ENCODE data around the gene UVRAG. TPM values are rescaled to one million over a fixed set of nuclear protein-coding genes. Genes with fewer than 3 reads are reported as not detected.
"Not testable (repeated sequence)": the region's sequence is repeated elsewhere in the genome, so short reads cannot be mapped to it uniquely, and the experiment has no call there.

Gene UVRAG
- total RNA-seq, 1 donor from 2014 or later = 14.1 TPM

GRCh38 chr11:75946531-75947530 lies 131.8 kb downstream of the UVRAG start:
- DNase-seq (ENCODE audit: low read depth) = peak; percentile 89

GRCh38 chr11:75949023-75949672 lies 134.1 kb downstream of the UVRAG start:
- no peak for DNase-seq (ENCODE audit: low read depth)

DNA sequence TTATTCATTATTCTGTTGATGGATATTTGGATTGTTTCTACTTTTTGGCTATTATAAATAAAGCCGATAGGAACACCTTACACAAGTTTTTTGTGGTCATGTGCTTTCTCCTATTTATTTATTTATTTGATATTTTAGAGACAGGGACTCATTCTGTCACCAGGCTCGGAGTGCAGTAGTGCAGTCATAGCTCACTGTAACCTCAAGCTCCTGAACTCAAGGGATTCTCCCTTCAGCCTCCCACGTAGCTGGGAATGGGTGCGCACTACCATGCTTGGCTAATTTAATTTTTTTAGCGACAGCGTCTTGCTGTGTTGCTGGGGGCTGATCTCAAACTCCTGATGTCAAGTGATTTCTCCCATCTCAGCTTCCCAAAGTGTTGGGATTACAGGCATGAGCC lies 135.1 kb downstream of the UVRAG start:
- DNase-seq (ENCODE audit: low read depth) = no peak

GRCh38 chr11:75954039-75954438 lies 139.0 kb downstream of the UVRAG start:
- peak; percentile 22 for DNase-seq (ENCODE audit: low read depth)

DNA sequence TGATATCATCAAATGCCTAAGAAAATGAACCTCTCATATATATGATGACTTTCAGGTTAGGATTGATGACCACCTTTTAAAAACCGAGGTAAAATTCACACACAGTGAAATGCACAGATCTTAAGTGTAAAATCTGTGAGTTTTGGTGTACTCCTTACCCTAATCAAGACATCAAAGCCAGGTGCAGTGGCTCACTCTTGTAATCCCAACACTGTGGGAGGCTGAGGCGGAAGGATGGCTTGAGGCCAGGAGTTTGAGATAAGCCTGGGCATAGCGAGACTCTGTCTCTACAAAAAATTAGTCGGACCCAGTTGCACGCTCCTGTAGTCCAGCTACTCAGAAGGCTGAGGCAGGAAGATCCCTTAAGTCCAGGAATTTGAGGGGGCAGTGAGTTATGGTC lies 140.4 kb downstream of the UVRAG start:
- DNase-seq (ENCODE audit: low read depth) = no peak

DNA sequence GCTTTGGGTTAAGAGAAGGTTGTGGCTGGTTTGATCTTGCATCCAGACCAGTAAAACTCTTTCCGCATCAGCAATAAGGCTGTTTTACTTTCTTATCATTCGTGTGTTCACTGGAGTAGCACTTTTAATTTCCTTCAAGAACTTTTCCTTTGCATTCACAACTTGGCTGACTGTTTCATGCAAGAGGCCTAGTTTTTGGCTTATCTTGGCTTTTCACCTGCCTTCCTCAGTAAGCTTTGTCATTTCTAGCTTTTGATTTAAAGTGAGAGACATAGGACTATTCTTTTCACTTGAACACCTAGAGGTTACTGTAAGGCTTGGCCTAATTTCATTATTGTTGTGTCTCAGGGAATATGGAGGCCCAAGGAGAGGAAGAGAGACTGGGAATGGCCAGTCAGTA lies 144.5 kb downstream of the UVRAG start:
- DNase-seq (ENCODE audit: low read depth) = no peak

DNA sequence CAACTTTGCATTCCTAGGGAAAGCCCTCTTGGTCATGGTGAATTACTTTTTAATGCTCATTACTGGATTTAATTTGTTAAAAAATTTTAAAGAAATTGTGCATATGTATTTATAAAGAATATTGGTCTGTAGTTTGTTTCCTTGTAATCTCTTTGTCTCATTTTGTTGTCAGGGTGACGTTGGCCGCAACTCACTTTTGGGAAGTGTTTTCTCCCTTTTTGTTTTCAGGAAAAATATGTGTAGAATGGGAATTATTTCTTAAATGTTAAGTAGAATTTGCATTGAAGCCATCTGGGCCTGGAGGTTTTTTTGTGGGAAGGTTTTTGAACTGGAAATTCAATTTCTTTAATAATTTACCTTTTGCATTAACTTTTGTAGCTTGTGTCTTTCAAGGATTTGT lies 149.1 kb downstream of the UVRAG start:
- no peak for DNase-seq (ENCODE audit: low read depth)

DNA sequence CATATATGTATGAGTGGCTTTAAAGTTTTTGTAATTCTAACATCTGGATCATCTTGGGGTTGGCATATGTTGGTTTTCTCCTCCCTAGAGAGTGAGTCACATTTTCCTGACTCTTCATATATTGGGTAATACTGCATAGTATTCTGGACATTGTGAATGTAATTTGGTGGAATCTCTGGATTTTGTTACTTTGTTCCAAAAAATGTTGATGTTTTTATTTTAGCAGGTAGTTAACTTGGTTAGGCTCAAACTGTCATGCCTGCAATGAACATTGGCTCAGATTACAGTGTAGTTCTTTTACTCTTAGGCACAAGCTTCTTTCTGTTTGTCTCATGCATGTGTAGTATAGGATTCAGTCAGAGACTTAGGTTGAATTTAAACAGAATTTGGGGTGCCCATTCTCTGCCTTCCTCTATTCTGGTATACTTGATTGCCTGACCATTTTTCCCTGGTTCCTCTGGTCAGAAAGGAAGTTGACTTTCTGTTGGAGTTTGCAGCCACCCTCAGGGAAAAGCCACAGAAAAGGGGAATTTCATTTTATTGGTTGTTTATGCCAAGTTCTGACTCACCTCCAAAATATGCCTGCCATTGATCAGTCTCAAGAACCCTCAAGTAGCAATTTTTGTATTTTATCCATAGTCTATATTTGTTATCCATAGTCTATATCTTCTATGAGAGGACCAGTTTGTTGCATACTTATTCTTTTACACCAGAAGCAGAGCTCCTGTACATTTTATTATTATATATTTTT lies 151.7 kb downstream of the UVRAG start:
- no peak for DNase-seq (ENCODE audit: low read depth)

GRCh38 chr11:75968021-75968625 lies 153.1 kb downstream of the UVRAG start:
- DNase-seq (ENCODE audit: low read depth) = no peak

- no peak for DNase-seq (ENCODE audit: low read depth)
Observed at GRCh38 chr11:75969626-75970308, 154.8 kb downstream of the UVRAG start.

DNA sequence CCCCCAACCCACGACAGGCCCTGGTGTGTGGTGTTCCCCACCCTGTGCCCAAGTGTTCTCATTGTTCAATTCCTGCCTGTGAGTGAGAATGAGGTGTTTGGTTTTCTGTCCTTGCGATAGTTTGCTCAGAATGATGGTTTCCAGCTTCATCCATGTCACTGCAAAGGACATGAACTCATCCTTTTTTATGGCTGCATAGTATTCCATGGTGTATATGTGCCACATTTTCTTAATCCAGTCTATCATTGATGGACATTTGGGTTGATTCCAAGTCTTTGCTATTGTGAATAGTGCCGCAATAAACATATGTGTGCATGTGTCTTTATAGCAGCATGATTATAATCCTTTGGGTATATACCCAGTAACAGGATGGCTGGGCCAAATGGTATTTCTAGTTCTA lies 158.7 kb downstream of the UVRAG start:
- DNase-seq (ENCODE audit: low read depth) = not testable (repeated sequence)

- DNase-seq (ENCODE audit: low read depth) = not testable (repeated sequence)
Observed at GRCh38 chr11:75979075-75979474, 164.1 kb downstream of the UVRAG start.

GRCh38 chr11:75979479-75980027 lies 164.5 kb downstream of the UVRAG start:
- not testable (repeated sequence) for DNase-seq (ENCODE audit: low read depth)

DNA sequence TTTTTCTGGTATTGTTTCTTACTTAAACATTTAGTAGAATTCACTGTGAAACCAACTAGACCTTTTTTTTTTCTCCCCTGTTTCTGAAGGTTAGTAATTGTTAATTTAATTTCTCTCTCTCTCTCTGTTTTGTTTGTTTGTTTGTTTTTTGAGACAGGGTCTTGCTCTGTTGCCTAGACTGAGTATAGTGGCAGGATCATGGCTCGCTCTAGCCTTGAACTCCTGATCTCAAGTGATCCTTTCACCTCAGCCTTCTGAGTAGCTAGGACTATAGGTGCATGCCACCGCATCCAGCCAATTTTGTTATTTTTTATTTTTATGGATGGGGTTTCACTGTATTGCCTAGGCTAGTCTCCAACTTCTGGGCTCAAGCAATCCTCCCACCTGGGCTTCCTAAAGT lies 165.0 kb downstream of the UVRAG start:
- no peak for DNase-seq (ENCODE audit: low read depth)

- DNase-seq (ENCODE audit: low read depth) = no peak
Observed at GRCh38 chr11:75981546-75981945, 166.5 kb downstream of the UVRAG start.

- DNase-seq (ENCODE audit: low read depth) = peak; percentile 80
Observed at GRCh38 chr11:75982309-75982708, 167.3 kb downstream of the UVRAG start.

DNA sequence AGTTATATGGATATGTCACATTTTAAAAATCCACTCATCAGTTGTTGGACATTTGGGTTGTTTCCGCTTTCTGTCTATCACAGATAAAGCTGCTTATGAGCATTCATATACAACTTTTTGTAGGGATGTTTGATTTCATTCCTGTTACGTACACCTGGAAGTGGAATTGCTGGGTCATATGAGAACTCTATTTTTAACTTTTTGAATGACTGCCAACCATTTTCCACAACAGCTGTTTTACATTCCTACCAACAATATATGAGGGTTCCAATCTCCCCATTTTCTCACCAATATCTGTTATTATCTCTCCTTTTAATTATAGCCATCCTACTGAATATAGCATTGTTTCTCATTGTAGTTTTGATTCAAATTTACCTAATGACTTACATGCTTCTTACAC lies 172.0 kb downstream of the UVRAG start:
- DNase-seq (ENCODE audit: low read depth) = peak; percentile 43

DNA sequence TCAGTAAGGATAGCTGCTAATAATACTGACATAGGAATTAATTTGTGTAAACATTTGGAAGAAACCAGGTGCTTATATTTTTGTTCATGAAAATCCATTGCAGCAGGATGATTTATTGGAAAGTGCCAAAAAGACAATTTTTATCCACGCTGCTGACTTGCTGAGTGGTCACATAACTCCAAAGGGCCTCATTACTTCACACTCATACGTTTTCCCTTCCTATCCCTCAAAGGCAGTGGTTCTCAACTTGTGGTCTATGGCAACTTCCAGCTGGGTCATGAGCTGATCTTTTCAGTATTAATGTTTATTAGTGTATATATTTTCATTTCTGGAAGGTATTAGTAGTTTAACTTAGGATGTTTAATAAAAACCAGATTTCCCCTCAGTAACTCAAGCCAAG lies 178.1 kb downstream of the UVRAG start:
- no peak for DNase-seq (ENCODE audit: low read depth)

GRCh38 chr11:75994616-75995015 lies 179.6 kb downstream of the UVRAG start:
- no peak for DNase-seq (ENCODE audit: low read depth)
